HepG2 (cell line): ENCODE data around the gene AKTIP. TPM values are rescaled to one million over a fixed set of nuclear protein-coding genes. Genes with fewer than 3 reads are reported as not detected.

ENCODE experiments used
- ATAC-seq: fragments of 200-7000 bp; cut with Tn5 transposase; 3 replicates; pipeline ENCODE4 v1.9.1; 2020; ENCODE audit warnings: mild to moderate bottlenecking, moderate library complexity
- BruUV-seq: library from RNA; stranded (reverse); fragments of 400-500 nt; replicated peaks from 2 replicates; lab custom pipeline; 2021; lab: Mats Ljungman, UMichigan
- CTCF ChIA-PET: fragments of 300-600 bp; formaldehyde crosslinking; extraction: SDS; loops from one replicate; lab custom pipeline; 2021; ENCODE audit warnings: low total read pairs, inconsistent platforms, low intra/inter-chr PET ratio; lab: Yijun Ruan, JAX
- POLR2A ChIA-PET: fragments of 350-600 bp; sonication (Branson Sonifier 250); formaldehyde crosslinking; loops from one replicate; lab custom pipeline; 2020; ENCODE audit warnings: antibody characterized with exemption, inconsistent platforms; lab: Yijun Ruan, JAX
- DNase-seq: peaks from one replicate; pipeline ENCODE4 v3.0.0-alpha.2; 2015; ENCODE audit warnings: low spot score
- FAIRE-seq: peaks from 3 replicates; lab custom pipeline; 2011; peaks lifted over from hg19 to GRCh38; lab: Jason Lieb, UNC
- H2AFZ ChIP-seq: one replicate; pipeline ENCODE4 v1.6.1; 2011; ENCODE audit warnings: low read length, inconsistent platforms
- H3K27ac ChIP-seq: fragments of 300-600 bp; 3 replicates; pipeline ENCODE4 v1.8.0; 2011; ENCODE audit warnings: mixed run types, mild to moderate bottlenecking, mixed read lengths, low read length, inconsistent platforms; ENCODE audit not compliant: insufficient read depth; ENCODE audit errors: extremely low read length
- H3K27me3 ChIP-seq, 2 experiments: fragments of 200-600 bp in 1 of 2; 2 replicates in 1 of 2; 3 replicates in 1 of 2; pipeline versions ENCODE4 v1.6.0 to v1.8.0; 2011; ENCODE audit warnings: low read length in 2 of 2, mild to moderate bottlenecking in 2 of 2, moderate library complexity in 2 of 2, inconsistent platforms in 1 of 2; ENCODE audit not compliant: insufficient read depth in 2 of 2, control insufficient read depth in 1 of 2
- H3K36me3 ChIP-seq, 2 experiments: fragments of 200-600 bp in 1 of 2; replicated peaks in 1 of 2; 2 replicates in 1 of 2; 3 replicates in 1 of 2; pipeline versions ENCODE4 v1.5.1 to v1.8.0; 2011; ENCODE audit warnings: low read length in 2 of 2, inconsistent platforms in 1 of 2; ENCODE audit not compliant: insufficient read depth in 2 of 2, control insufficient read depth in 1 of 2
- H3K4me1 ChIP-seq: 2 replicates; pipeline ENCODE4 v1.5.1; 2012; ENCODE audit warnings: low read length, inconsistent platforms; ENCODE audit not compliant: insufficient read depth
- H3K4me2 ChIP-seq: 2 replicates; pipeline ENCODE4 v1.6.0; 2011; ENCODE audit warnings: low read depth, low read length, inconsistent platforms
- H3K4me3 ChIP-seq, 3 experiments: fragments of 200-600 bp in 1 of 3; sonication (generic), shearing (Covaris generic) in 1 of 3; replicated peaks in 1 of 3; 2 replicates each; pipeline ENCODE4 v1.5.1; 2011 to 2016; ENCODE audit warnings: low read length in 3 of 3, inconsistent platforms in 2 of 3, low read depth in 2 of 3, mild to moderate bottlenecking in 2 of 3, control low read depth in 1 of 3, mixed read lengths in 1 of 3; ENCODE audit not compliant: insufficient read depth in 1 of 3
- H3K79me2 ChIP-seq: one replicate; pipeline ENCODE4 v1.6.1; 2011; ENCODE audit warnings: low read length, inconsistent platforms; ENCODE audit not compliant: insufficient read depth
- H3K9ac ChIP-seq: 2 replicates; pipeline ENCODE4 v1.6.0; 2011; ENCODE audit warnings: mild to moderate bottlenecking, low read depth, low read length, inconsistent platforms; ENCODE audit not compliant: insufficient read depth
- H3K9me3 ChIP-seq: 2 replicates; pipeline ENCODE4 v1.5.1; 2012; ENCODE audit warnings: mild to moderate bottlenecking, low read length
- H4K20me1 ChIP-seq: 2 replicates; pipeline ENCODE4 v1.6.0; 2011; ENCODE audit warnings: inconsistent platforms, mild to moderate bottlenecking, low read length, moderate library complexity; ENCODE audit not compliant: insufficient read depth
- JARID2 ChIP-seq: sonication (generic); formaldehyde crosslinking; IDR thresholded peaks from 2 replicates; pipeline ENCODE4 v1.8.1; 2023; ENCODE audit warnings: missing genetic modification reagents, inconsistent platforms; ENCODE audit not compliant: insufficient replicate concordance
- MAF1 ChIP-seq: sonication (generic); formaldehyde crosslinking; IDR thresholded peaks from 2 replicates; pipeline ENCODE4 v1.5.0; 2020; ENCODE audit warnings: missing genetic modification reagents, borderline replicate concordance
- MED13 ChIP-seq: sonication (generic); formaldehyde crosslinking; IDR thresholded peaks from 2 replicates; pipeline ENCODE4 v1.5.0; 2020; ENCODE audit warnings: missing genetic modification reagents
- NFKBIZ ChIP-seq: IDR thresholded peaks from 2 replicates; pipeline ENCODE4 v1.6.1; 2018; ENCODE audit warnings: missing genetic modification reagents, missing compliant biosample characterization
- SOX6 ChIP-seq, 2 experiments: fragments of 450-650 bp in 1 of 2; sonication (generic) in 1 of 2; formaldehyde crosslinking in 1 of 2; IDR thresholded peaks; 2 replicates each; pipeline versions ENCODE4 v1.4.0 to v1.6.1; 2017 to 2020; ENCODE audit warnings: antibody characterized with exemption in 1 of 2, mild to moderate bottlenecking in 1 of 2, missing genetic modification reagents in 1 of 2
- ZFAT ChIP-seq: sonication (generic); formaldehyde crosslinking; conservative IDR thresholded peaks from 2 replicates; pipeline ENCODE4 v1.8.1; 2023; ENCODE audit warnings: missing genetic modification reagents, inconsistent platforms
- ZNF234 ChIP-seq: sonication (generic); formaldehyde crosslinking; conservative IDR thresholded peaks from 2 replicates; pipeline ENCODE4 v1.5.1; 2020; ENCODE audit warnings: mild to moderate bottlenecking, missing genetic modification reagents
- ZNF326 ChIP-seq: sonication (generic); formaldehyde crosslinking; IDR thresholded peaks from 2 replicates; pipeline ENCODE4 v1.4.0; 2020; ENCODE audit warnings: missing genetic modification reagents, borderline replicate concordance
- ZNF781 ChIP-seq: sonication (generic); formaldehyde crosslinking; IDR thresholded peaks from 2 replicates; pipeline ENCODE4 v1.5.1; 2020; ENCODE audit warnings: borderline replicate concordance, mild to moderate bottlenecking, missing genetic modification reagents; ENCODE audit errors: not compliant biosample characterization
- WGBS: methylation state at CpG from one replicate; pipeline ENCODE4 v1.1.6; 2017; ENCODE audit warnings: low lambda C conversion rate; 5-methylcytosine and 5-hydroxymethylcytosine counted together
- in situ Hi-C: cut with HindIII; loops from 2 replicates; pipeline ENCODE4 v1.10.0; 2017; ENCODE audit warnings: low pct_unique_long_range_greater_than_20kb; ENCODE audit not compliant: extremely low pct_ligation_motif_present
- intact Hi-C: fragments of 100-400 bp; cut with micrococcal nuclease; formaldehyde crosslinking; loops from one replicate; pipeline ENCODE4 v1.10.0; 2022; ENCODE audit not compliant: unreplicated experiment
- polyA plus RNA-seq, 8 experiments: library from polyadenylated mRNA; depleted of rRNA in 3 of 8; stranded (reverse) in 7 of 8; unstranded in 1 of 8; fragments of >200 nt; fragmentation: Illumina TruSeq in 4 of 8; extraction: Trizol in 4 of 8; gene quantifications; 2 replicates each; pipeline versions ENCODE4 v1.2.1 to v1.2.3, GENCODE V29; 2011 to 2016; ENCODE audit warnings: low read depth in 4 of 8, missing spikeins in 1 of 8, mixed read lengths in 1 of 8; ENCODE audit not compliant: insufficient read depth in 1 of 8
- total RNA-seq, 5 experiments: library from RNA; depleted of rRNA; stranded (reverse); fragments of >200 nt; fragmentation: Illumina TruSeq; extraction: Trizol; gene quantifications; 2 replicates each; pipeline ENCODE4 v1.2.3, GENCODE V29; 2016; ENCODE audit warnings: low read depth in 1 of 5
- TF ChIP-seq, protein P1 (sequence below): IDR thresholded peaks from 2 replicates; pipeline ENCODE4 v1.6.1; 2016; ENCODE audit warnings: low read depth, control low read depth
- TF ChIP-seq, protein P2 (sequence below): sonication (generic); formaldehyde crosslinking; IDR thresholded peaks from 2 replicates; pipeline ENCODE4 v1.5.0; 2020; ENCODE audit warnings: missing genetic modification reagents, mild to moderate bottlenecking, borderline replicate concordance

Gene AKTIP
- total and polyA plus RNA-seq, 2 of the 13 experiments (the other 11 are each of a cell fraction or from before 2014, with no cell fraction given) = 28.8 to 49.0 TPM

DNA sequence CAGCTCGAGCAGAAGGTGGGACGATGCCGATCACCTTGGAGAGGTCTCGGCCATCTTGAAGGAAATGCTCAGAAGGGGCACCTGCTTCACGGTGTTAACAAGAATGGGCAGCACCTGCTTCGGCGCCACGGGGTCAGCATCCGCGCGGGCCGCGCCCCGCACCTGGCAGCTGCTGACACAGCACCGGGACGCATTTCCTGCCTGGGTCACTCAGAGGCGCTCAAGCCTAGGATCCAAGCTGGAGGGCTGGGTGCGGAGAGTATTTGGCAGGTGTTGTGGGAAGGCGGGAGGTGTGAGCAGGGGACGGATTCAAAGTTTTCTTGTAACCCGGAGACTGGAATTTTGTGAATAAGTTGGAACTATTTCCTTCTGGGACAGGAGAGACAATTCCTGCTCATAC lies 39.3 kb upstream of the AKTIP start:
- Histone ChIP-seq H3K4me3 (no peak overlapping the region), H3K9me3 (no peaks in the 10 kb centered on the region), H3K27me3 (no peaks in the 10 kb centered on the region), H3K9ac (no peak overlapping the region), H3K4me2 (no peak overlapping the region), H3K4me1 (peaks cover 31% of the 10 kb centered on the region), H3K79me2 (no peaks in the 10 kb centered on the region), H3K36me3 (no peaks in the 10 kb centered on the region), H2AFZ (no peak overlapping the region), H3K27ac (no peak overlapping the region), H4K20me1 (no peaks in the 10 kb centered on the region)
- no peak for FAIRE-seq
- CTCF ChIA-PET = no interaction called here
- intact Hi-C loops = loop anchor here (10.0 kb wide), 3 partner anchors 233 to 743 kb away; partner anchors contain the start of gene IRX3
- no peak for ATAC-seq
- DNase-seq = no peak
- no TSS peak for BruUV-seq
- in situ Hi-C loops = loop anchor here (10.0 kb wide), 1 partner anchor 1713 kb away; no protein-coding TSS in a partner anchor
- 92% methylated on average over 21 of the region's 21 CpGs for WGBS
- TF ChIP-seq ZNF781 (no peak), ZFAT (CRISPR knock-in tag) (no peak), ZNF326 (CRISPR knock-in tag) (no peak), NFKBIZ (CRISPR knock-in tag) (no peak), JARID2 (no peak), MED13 (CRISPR knock-in tag) (no peak), ZNF234 (no peak), MAF1 (CRISPR knock-in tag) (no peak), SOX6 (IDR thresholded peaks at IDR 0.05) (no peak), SOX6 (CRISPR knock-in tag; IDR thresholded peaks at IDR 0.05) (no peak)
- TF ChIP-seq, protein P1, sequence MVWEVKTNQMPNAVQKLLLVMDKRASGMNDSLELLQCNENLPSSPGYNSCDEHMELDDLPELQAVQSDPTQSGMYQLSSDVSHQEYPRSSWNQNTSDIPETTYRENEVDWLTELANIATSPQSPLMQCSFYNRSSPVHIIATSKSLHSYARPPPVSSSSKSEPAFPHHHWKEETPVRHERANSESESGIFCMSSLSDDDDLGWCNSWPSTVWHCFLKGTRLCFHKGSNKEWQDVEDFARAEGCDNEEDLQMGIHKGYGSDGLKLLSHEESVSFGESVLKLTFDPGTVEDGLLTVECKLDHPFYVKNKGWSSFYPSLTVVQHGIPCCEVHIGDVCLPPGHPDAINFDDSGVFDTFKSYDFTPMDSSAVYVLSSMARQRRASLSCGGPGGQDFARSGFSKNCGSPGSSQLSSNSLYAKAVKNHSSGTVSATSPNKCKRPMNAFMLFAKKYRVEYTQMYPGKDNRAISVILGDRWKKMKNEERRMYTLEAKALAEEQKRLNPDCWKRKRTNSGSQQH (CRISPR knock-in tag) = no peak
- TF ChIP-seq, protein P2, sequence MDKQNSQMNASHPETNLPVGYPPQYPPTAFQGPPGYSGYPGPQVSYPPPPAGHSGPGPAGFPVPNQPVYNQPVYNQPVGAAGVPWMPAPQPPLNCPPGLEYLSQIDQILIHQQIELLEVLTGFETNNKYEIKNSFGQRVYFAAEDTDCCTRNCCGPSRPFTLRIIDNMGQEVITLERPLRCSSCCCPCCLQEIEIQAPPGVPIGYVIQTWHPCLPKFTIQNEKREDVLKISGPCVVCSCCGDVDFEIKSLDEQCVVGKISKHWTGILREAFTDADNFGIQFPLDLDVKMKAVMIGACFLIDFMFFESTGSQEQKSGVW (CRISPR knock-in tag) = no peak
- POLR2A ChIA-PET = interaction anchor here (0.7 kb wide), 1 partner anchor 20 kb away, joined by 5 read pairs; no protein-coding TSS in a partner anchor
